Pancreas (tissue), 10 donors: ENCODE measurements around the gene MIA. TPM values are rescaled to one million over a fixed set of nuclear protein-coding genes. Genes with fewer than 3 reads are reported as not detected.
"Not testable (repeated sequence)": the region's sequence is repeated elsewhere in the genome, so short reads cannot be mapped to it uniquely, and the experiment has no call there.

Experiments used
- ATAC-seq, 4 donors: fragments of 200-7000 bp; cut with Tn5 transposase; one replicate each; pipeline versions ENCODE4 v1.8.0 to v1.9.1; 2020; ENCODE audit warnings: mild to moderate bottlenecking in 4 of 4, moderate library complexity in 4 of 4
- DNase-seq, 6 donors: peaks; one replicate each; pipeline ENCODE4 v3.0.0-alpha.2; 2020
- FAIRE-seq: peaks from 2 replicates; lab custom pipeline; 2012; peaks lifted over from hg19 to GRCh38; lab: Jason Lieb, UNC
- H3K27ac ChIP-seq, 4 donors: fragments of 200-600 bp; sonication (generic); 1 replicate in 3 of 4; 2 replicates in 1 of 4; pipeline versions ENCODE4 v1.5.0 to v1.8.0; 2020
- H3K27me3 ChIP-seq, 4 donors: fragments of 200-600 bp; one replicate each; pipeline ENCODE4 v1.8.0; 2021
- H3K36me3 ChIP-seq, 3 donors: fragments of 200-600 bp; sonication (generic) in 1 of 3; one replicate each; pipeline versions ENCODE4 v1.5.0 to v1.8.0; 2020 to 2021
- H3K4me1 ChIP-seq, 3 donors: fragments of 200-600 bp; one replicate each; pipeline ENCODE4 v1.8.0; 2021
- H3K4me3 ChIP-seq, 4 donors: fragments of 200-600 bp; sonication (generic) in 2 of 4; one replicate each; pipeline versions ENCODE4 v1.5.0 to v1.8.0; 2020 to 2021
- H3K9me3 ChIP-seq, 4 donors: fragments of 200-600 bp; one replicate each; pipeline ENCODE4 v1.8.0; 2021
- WGBS, 2 donors: extraction: QIAGEN DNeasy Blood & Tissue Kit; methylation state at CpG; one replicate each; pipeline ENCODE4 v1.1.7; 2013; 5-methylcytosine and 5-hydroxymethylcytosine counted together
- intact Hi-C, 3 donors: fragments of 100-400 bp; cut with DNase I; formaldehyde crosslinking; loops; one replicate each; pipeline versions ENCODE4 v1.11.1 to v1.14.2; 2022
- polyA plus RNA-seq, 2 donors: library from polyadenylated mRNA; stranded (reverse); fragments of 200-250 nt; gene quantifications; one replicate each; pipeline ENCODE4 v1.2.3, GENCODE V29; 2013
- total RNA-seq, 6 donors: library from RNA; stranded (reverse); fragmentation: NEBNext Ultra II Directional in 4 of 6; extraction: Animal tissue kit (Norgen Biotek cat#: 25700) in 4 of 6; gene quantifications; one replicate each; pipeline versions ENCODE4 v1.2.1 to v1.2.4, GENCODE V29; 2021 to 2023
- TF ChIP-seq, protein P1 (sequence below), 4 donors: fragments of 200-600 bp; sonication (generic) in 3 of 4; IDR thresholded peaks; one replicate each; pipeline versions ENCODE4 v1.5.0 to v1.8.0; 2021; ENCODE audit warnings: antibody characterized with exemption in 4 of 4
- donor health status: healthy with polysubstance abuse.
- donor health status: DM: no; HTN: no; CAD: no; lungs with moderate emphysema.
- donor health status: DM: no; HTN: no; CAD: no.
- donor health status: control.
- donor health status: control.
- donor health status: Bipolar disorder and iron deficiency.
- donor health status: DM: yes; HTN: yes; CAD: no.
- donor health status: DM: no; HTN: no; CAD: no.
- donor health status: DM: no; HTN: no; CAD: no.
- donor health status: DM: yes; HTN: yes; CAD: no.

The MIA gene
- total and polyA plus RNA-seq, 8 donors = 0.79 to 2.2 (median 1.4) TPM; not detected in 4

GRCh38 chr19:40783711-40784110 is 8.4 kb downstream of the MIA start:
- DNase-seq (no peak), FAIRE-seq (no peak), ATAC-seq (no peak)
- intact Hi-C loops = no loop called here
- WGBS, 2 donors = 92 to 93% methylated on average over 14 of the region's 14 CpGs
- no peaks in the 10 kb centered on the region for H3K9me3 ChIP-seq
- peaks cover 0 to 5% (median 0%) of the 10 kb centered on the region in 3 donors for H3K4me1 ChIP-seq
- H3K4me3 ChIP-seq = no peak overlapping the region
- TF ChIP-seq, protein P1, sequence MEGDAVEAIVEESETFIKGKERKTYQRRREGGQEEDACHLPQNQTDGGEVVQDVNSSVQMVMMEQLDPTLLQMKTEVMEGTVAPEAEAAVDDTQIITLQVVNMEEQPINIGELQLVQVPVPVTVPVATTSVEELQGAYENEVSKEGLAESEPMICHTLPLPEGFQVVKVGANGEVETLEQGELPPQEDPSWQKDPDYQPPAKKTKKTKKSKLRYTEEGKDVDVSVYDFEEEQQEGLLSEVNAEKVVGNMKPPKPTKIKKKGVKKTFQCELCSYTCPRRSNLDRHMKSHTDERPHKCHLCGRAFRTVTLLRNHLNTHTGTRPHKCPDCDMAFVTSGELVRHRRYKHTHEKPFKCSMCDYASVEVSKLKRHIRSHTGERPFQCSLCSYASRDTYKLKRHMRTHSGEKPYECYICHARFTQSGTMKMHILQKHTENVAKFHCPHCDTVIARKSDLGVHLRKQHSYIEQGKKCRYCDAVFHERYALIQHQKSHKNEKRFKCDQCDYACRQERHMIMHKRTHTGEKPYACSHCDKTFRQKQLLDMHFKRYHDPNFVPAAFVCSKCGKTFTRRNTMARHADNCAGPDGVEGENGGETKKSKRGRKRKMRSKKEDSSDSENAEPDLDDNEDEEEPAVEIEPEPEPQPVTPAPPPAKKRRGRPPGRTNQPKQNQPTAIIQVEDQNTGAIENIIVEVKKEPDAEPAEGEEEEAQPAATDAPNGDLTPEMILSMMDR (IDR thresholded peaks at IDR 0.05) = no peak
- H3K27me3 ChIP-seq = no peaks in the 10 kb centered on the region
- H3K36me3 ChIP-seq = no peaks in the 10 kb centered on the region
- no peak overlapping the region for H3K27ac ChIP-seq

DNA sequence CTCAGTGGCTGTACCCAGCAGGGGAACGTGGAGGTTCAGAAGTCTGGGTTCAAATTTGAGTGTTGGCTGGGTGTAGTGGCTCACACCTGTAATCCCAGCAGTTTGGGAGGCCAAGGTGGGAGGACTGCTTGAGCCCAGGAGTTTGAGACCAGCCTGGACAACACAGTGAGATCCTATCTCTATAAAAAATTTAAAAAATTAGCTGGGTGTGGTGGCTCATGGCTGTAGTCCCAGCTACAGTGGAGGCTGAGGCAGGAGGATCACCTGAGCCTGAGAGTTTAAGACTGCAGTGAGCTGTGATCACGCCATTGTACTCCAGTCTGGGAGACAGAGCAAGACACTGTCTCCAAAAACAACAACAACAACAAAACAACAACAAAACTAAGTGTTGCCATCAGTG is 8.8 kb downstream of the MIA start:
- intact Hi-C loops, FAIRE-seq, DNase-seq, H3K4me1 ChIP-seq, ATAC-seq, H3K4me3 ChIP-seq, H3K27me3 ChIP-seq, H3K9me3 ChIP-seq, H3K27ac ChIP-seq, H3K36me3 ChIP-seq: not testable (repeated sequence)
- WGBS, 2 donors = 96 to 98% methylated on average over 2 of the region's 2 CpGs

- DNase-seq = no peak
- H3K36me3 ChIP-seq = no peaks in the 10 kb centered on the region
- no peaks in the 10 kb centered on the region for H3K9me3 ChIP-seq
- intact Hi-C loops = no loop called here
- no peak overlapping the region for H3K4me3 ChIP-seq
- no peaks in the 10 kb centered on the region for H3K4me1 ChIP-seq
- no peak overlapping the region for H3K27ac ChIP-seq
- no peaks in the 10 kb centered on the region for H3K27me3 ChIP-seq
- no peak for FAIRE-seq
- 71 to 90% methylated on average over 1 of the region's 1 CpG for WGBS, 2 donors
- TF ChIP-seq, protein P1 (IDR thresholded peaks at IDR 0.05) = no peak
- ATAC-seq = no peak
Measured at GRCh38 chr19:40785526-40785925, 10.2 kb downstream of the MIA start.

- H3K4me1 ChIP-seq = no peaks in the 10 kb centered on the region
- ATAC-seq (no peak), DNase-seq (no peak)
Measured at GRCh38 chr19:40786060-40787037, 11.0 kb downstream of the MIA start.

DNA sequence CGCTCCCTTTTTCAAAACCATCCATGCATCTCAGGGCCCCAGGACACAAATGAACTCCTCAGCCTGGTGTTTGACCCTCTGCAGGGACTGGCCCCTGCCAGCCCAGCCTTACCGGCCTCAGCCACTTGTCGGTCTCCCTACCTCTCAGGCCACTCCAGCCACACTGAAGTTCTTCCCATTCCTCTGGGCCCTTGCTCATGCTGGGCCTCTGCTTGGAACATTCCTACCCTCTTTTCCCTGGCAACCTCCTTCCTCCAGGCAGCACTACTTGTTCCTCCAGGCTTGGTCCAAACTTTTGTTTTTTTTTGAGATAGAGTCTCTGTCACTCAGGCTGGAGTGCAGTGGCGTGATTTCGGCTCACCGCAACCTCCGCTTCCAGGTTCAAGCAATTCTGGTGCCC is 16.0 kb downstream of the MIA start:
- FAIRE-seq (no peak), DNase-seq (no peak), ATAC-seq (no peak)
- 82 to 96% methylated on average over 7 of the region's 7 CpGs for WGBS, 2 donors
- TF ChIP-seq, protein P1 (IDR thresholded peaks at IDR 0.05) = no peak
- intact Hi-C loops = no loop called here
- H3K36me3 ChIP-seq = no peaks in the 10 kb centered on the region
- no peaks in the 10 kb centered on the region for H3K4me1 ChIP-seq
- H3K27ac ChIP-seq = no peak overlapping the region
- H3K27me3 ChIP-seq = no peaks in the 10 kb centered on the region
- no peak overlapping the region for H3K4me3 ChIP-seq
- H3K9me3 ChIP-seq = no peaks in the 10 kb centered on the region

More at GRCh38 chr19:40786060-40787037, 11.0 kb downstream of the MIA start:
- 91 to 96% methylated on average over 25 of the region's 25 CpGs for WGBS, 2 donors
- intact Hi-C loops = no loop called here
- Histone ChIP-seq H3K27me3 (no peaks in the 10 kb centered on the region), H3K9me3 (no peaks in the 10 kb centered on the region), H3K4me3 (no peak overlapping the region), H3K27ac (no peak overlapping the region), H3K36me3 (no peaks in the 10 kb centered on the region)
- FAIRE-seq = no peak
- TF ChIP-seq, protein P1 (IDR thresholded peaks at IDR 0.05) = no peak
